HEK293 (cell line): Measurements from ENCODE around the gene KIF21B.
A peak's percentile ranks its signal among the peaks of the same experiment; 100 is the strongest.

Source experiments
- CTCF ChIA-PET: fragments of 350-600 bp; formaldehyde crosslinking; extraction: SDS; loops from one replicate; lab custom pipeline; 2021; ENCODE audit warnings: antibody characterized with exemption; lab: Yijun Ruan, JAX
- POLR2A ChIA-PET: fragments of 300-600 bp; formaldehyde crosslinking; extraction: SDS; loops from one replicate; lab custom pipeline; 2020; ENCODE audit warnings: antibody characterized with exemption, inconsistent platforms; lab: Yijun Ruan, JAX
- H3K27ac ChIP-seq: fragments of 200-500 bp; sonication (Bioruptor generic); 2 replicates; pipeline ENCODE4 v1.5.1; 2014; ENCODE audit warnings: low read depth, low read length, control low read depth, inconsistent platforms; ENCODE audit errors: extremely low read depth
- H3K36me3 ChIP-seq, 2 experiments: fragments of 200-500 bp in 1 of 2; sonication (Bioruptor generic) in 1 of 2; 1 replicate in 1 of 2; 2 replicates in 1 of 2; pipeline ENCODE4 v1.5.1; 2014 to 2017; ENCODE audit warnings: inconsistent platforms in 2 of 2, low read length in 2 of 2; ENCODE audit not compliant: control insufficient read depth in 2 of 2, insufficient read depth in 1 of 2
- H3K4me1 ChIP-seq: fragments of 200-500 bp; sonication (Bioruptor generic); 2 replicates; pipeline ENCODE4 v1.5.1; 2014; ENCODE audit warnings: mild to moderate bottlenecking, low read length, inconsistent platforms; ENCODE audit not compliant: control insufficient read depth, insufficient read depth
- H3K4me3 ChIP-seq: 2 replicates; pipeline ENCODE4 v1.5.1; 2011; ENCODE audit warnings: low read depth, mild to moderate bottlenecking, control low read depth, low read length, moderate library complexity
- H3K9me3 ChIP-seq: fragments of 200-500 bp; sonication (Bioruptor generic); 2 replicates; pipeline ENCODE4 v1.5.1; 2014; ENCODE audit warnings: low read depth, low read length, inconsistent platforms; ENCODE audit not compliant: control insufficient read depth, insufficient read depth
- GLI2 ChIP-seq: fragments of 450-650 bp; formaldehyde crosslinking; IDR thresholded peaks from 2 replicates; pipeline ENCODE4; 2017; ENCODE audit warnings: missing biosample characterization, missing genetic modification characterization, low read depth, borderline replicate concordance
- SP2 ChIP-seq: fragments of 450-650 bp; formaldehyde crosslinking; IDR thresholded peaks from 2 replicates; pipeline ENCODE4 v1.5.1; 2016; ENCODE audit warnings: missing biosample characterization, missing genetic modification characterization
- YY1 ChIP-seq: fragments of 450-650 bp; formaldehyde crosslinking; IDR thresholded peaks from 2 replicates; pipeline ENCODE4 v1.5.1; 2018; ENCODE audit warnings: missing biosample characterization, missing genetic modification characterization
- ZEB2 ChIP-seq: fragments of 450-650 bp; formaldehyde crosslinking; IDR thresholded peaks from 2 replicates; pipeline ENCODE4 v1.5.1; 2016; ENCODE audit warnings: missing biosample characterization, missing genetic modification characterization
- ZNF133 ChIP-seq: fragments of 450-650 bp; formaldehyde crosslinking; IDR thresholded peaks from 2 replicates; pipeline ENCODE4 v1.5.1; 2016; ENCODE audit warnings: missing biosample characterization, missing genetic modification characterization
- ZNF18 ChIP-seq: fragments of 450-650 bp; formaldehyde crosslinking; IDR thresholded peaks from 2 replicates; pipeline ENCODE4 v1.5.1; 2016; ENCODE audit warnings: missing biosample characterization, missing genetic modification characterization
- ZNF19 ChIP-seq: fragments of 450-650 bp; formaldehyde crosslinking; IDR thresholded peaks from 2 replicates; pipeline ENCODE4; 2016; ENCODE audit warnings: missing biosample characterization, missing genetic modification characterization, low read depth
- ZNF202 ChIP-seq: fragments of 450-650 bp; formaldehyde crosslinking; IDR thresholded peaks from 2 replicates; pipeline ENCODE4 v1.5.1; 2016; ENCODE audit warnings: missing biosample characterization, missing genetic modification characterization, borderline replicate concordance
- ZNF311 ChIP-seq: fragments of 450-650 bp; formaldehyde crosslinking; IDR thresholded peaks from 2 replicates; pipeline ENCODE4 v1.5.1; 2017; ENCODE audit warnings: missing biosample characterization, missing genetic modification characterization, borderline replicate concordance
- ZNF341 ChIP-seq: fragments of 450-650 bp; formaldehyde crosslinking; IDR thresholded peaks from 2 replicates; pipeline ENCODE4; 2016; ENCODE audit warnings: low read depth, missing biosample characterization, missing genetic modification characterization
- ZNF366 ChIP-seq: fragments of 450-650 bp; formaldehyde crosslinking; conservative IDR thresholded peaks from 2 replicates; pipeline ENCODE4 v1.5.1; 2016; ENCODE audit warnings: missing biosample characterization, missing genetic modification characterization
- ZNF548 ChIP-seq: fragments of 450-650 bp; formaldehyde crosslinking; IDR thresholded peaks from 2 replicates; pipeline ENCODE4 v1.5.1; 2016; ENCODE audit warnings: missing biosample characterization, missing genetic modification characterization
- ZNF561 ChIP-seq: fragments of 450-650 bp; IDR thresholded peaks from 2 replicates; pipeline ENCODE4 v1.5.1; 2018; ENCODE audit warnings: missing biosample characterization, missing genetic modification characterization, borderline replicate concordance
- ZNF596 ChIP-seq: fragments of 450-650 bp; IDR thresholded peaks from 2 replicates; pipeline ENCODE4 v1.5.0; 2018; ENCODE audit warnings: missing biosample characterization, mild to moderate bottlenecking, missing genetic modification characterization, moderate library complexity
- ZNF621 ChIP-seq: fragments of 450-650 bp; formaldehyde crosslinking; IDR thresholded peaks from 2 replicates; pipeline ENCODE4 v1.5.1; 2017; ENCODE audit warnings: missing biosample characterization, missing genetic modification characterization
- ZNF629 ChIP-seq: fragments of 450-650 bp; formaldehyde crosslinking; IDR thresholded peaks from 2 replicates; pipeline ENCODE4 v1.5.1; 2017; ENCODE audit warnings: missing biosample characterization, missing genetic modification characterization
- ZNF777 ChIP-seq: fragments of 450-650 bp; formaldehyde crosslinking; IDR thresholded peaks from 2 replicates; pipeline ENCODE4 v1.5.1; 2017; ENCODE audit warnings: missing biosample characterization, missing genetic modification characterization, borderline replicate concordance
- ZNF791 ChIP-seq: fragments of 450-650 bp; formaldehyde crosslinking; IDR thresholded peaks from 2 replicates; pipeline ENCODE4 v1.5.1; 2016; ENCODE audit warnings: missing biosample characterization, missing genetic modification characterization
- ZNF843 ChIP-seq: fragments of 450-650 bp; formaldehyde crosslinking; IDR thresholded peaks from 2 replicates; pipeline ENCODE4 v1.5.1; 2016; ENCODE audit warnings: missing biosample characterization, missing genetic modification characterization
- TF ChIP-seq, protein P1 (sequence below): fragments of 450-650 bp; formaldehyde crosslinking; IDR thresholded peaks from 2 replicates; pipeline ENCODE4 v1.5.1; 2017; ENCODE audit warnings: missing biosample characterization, mild to moderate bottlenecking, missing genetic modification characterization, moderate library complexity
- TF ChIP-seq, protein P2 (sequence below): fragments of 450-650 bp; formaldehyde crosslinking; IDR thresholded peaks from 2 replicates; pipeline ENCODE4 v1.5.1; 2016; ENCODE audit warnings: missing biosample characterization, missing genetic modification characterization
- TF ChIP-seq, protein P3 (sequence below): fragments of 450-650 bp; formaldehyde crosslinking; IDR thresholded peaks from 2 replicates; pipeline ENCODE4 v1.5.0; 2017; ENCODE audit warnings: missing biosample characterization, missing genetic modification characterization, borderline replicate concordance
- TF ChIP-seq, protein P4 (sequence below): fragments of 450-650 bp; formaldehyde crosslinking; IDR thresholded peaks from 2 replicates; pipeline ENCODE4 v1.5.1; 2017; ENCODE audit warnings: missing biosample characterization, missing genetic modification characterization

Gene KIF21B

GRCh38 chr1:201038186-201038876 lies 14.8 kb upstream of the KIF21B start:
- H3K27ac ChIP-seq, result no peak overlapping the region
- H3K36me3 ChIP-seq, result no peaks in the 10 kb centered on the region
- H3K9me3 ChIP-seq, result no peaks in the 10 kb centered on the region
- CTCF ChIA-PET, result interaction anchor here (0.7 to 9.4 kb wide), 4 partner anchors 14 to 173 kb away, joined by 3 to 108 read pairs (median 70); partner anchors contain the start of gene KIF21B
- TF ChIP-seq ZNF311 (tag by site-specific recombination) (no peak), ZNF366 (tag by site-specific recombination) (0 out of 2 replicates have a peak, but pooled peaks have one; percentile 44), ZNF18 (tag by site-specific recombination) (no peak), ZNF341 (peak; percentile 31; the same call in 1 of the 2 replicates)
- TF ChIP-seq, protein P1, sequence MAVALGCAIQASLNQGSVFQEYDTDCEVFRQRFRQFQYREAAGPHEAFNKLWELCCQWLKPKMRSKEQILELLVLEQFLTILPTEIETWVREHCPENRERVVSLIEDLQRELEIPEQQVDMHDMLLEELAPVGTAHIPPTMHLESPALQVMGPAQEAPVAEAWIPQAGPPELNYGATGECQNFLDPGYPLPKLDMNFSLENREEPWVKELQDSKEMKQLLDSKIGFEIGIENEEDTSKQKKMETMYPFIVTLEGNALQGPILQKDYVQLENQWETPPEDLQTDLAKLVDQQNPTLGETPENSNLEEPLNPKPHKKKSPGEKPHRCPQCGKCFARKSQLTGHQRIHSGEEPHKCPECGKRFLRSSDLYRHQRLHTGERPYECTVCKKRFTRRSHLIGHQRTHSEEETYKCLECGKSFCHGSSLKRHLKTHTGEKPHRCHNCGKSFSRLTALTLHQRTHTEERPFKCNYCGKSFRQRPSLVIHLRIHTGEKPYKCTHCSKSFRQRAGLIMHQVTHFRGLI (tag by site-specific recombination), result no peak
- no peaks in the 10 kb centered on the region for H3K4me1 ChIP-seq
- POLR2A ChIA-PET, result interaction anchor here (0.6 kb wide), 1 partner anchor 897 kb away, joined by 5 read pairs; no protein-coding TSS in a partner anchor
- no peak overlapping the region for H3K4me3 ChIP-seq

DNA sequence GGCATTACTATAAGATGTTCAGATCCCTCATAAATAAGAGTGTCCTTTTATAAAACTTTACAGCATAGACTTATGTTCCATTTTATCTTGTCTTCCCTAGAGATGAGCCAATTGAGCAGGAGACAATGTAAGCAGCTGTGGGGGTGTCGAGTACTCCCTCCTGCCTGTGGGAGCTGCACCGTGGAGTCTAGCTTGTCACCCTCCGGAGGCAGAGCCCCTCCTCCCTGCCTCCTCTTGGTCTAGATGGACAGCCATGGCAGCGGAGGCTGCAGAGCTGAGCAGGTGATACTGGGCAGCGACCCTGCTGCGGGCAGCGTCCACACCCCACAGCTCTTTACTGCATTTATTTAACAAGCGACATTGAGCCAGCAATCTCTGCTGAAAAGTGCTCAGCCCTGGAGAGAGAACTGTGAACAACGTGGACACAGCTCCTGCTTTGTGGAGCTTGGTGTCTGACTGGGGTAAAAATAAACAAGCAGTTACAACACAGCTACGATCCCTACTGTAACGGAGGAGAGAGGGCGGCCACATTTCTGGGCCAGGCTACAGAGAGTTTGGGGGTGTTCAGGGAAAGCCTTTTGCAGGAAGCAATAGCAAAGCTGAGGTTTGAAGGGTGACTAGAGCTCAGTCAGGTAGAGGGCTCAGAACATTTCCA lies 12.8 kb upstream of the KIF21B start:
- no peak overlapping the region for H3K4me3 ChIP-seq
- no peaks in the 10 kb centered on the region for H3K36me3 ChIP-seq
- no peaks in the 10 kb centered on the region for H3K9me3 ChIP-seq
- H3K4me1 ChIP-seq, result no peaks in the 10 kb centered on the region
- POLR2A ChIA-PET, result no interaction called here
- no peak for TF ChIP-seq ZNF548 (tag by site-specific recombination)
- TF ChIP-seq, protein P2, sequence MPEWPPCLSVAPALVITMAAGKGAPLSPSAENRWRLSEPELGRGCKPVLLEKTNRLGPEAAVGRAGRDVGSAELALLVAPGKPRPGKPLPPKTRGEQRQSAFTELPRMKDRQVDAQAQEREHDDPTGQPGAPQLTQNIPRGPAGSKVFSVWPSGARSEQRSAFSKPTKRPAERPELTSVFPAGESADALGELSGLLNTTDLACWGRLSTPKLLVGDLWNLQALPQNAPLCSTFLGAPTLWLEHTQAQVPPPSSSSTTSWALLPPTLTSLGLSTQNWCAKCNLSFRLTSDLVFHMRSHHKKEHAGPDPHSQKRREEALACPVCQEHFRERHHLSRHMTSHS, result no peak
- no peak for TF ChIP-seq ZNF202 (tag by site-specific recombination)
- TF ChIP-seq ZNF133, result no peak
- TF ChIP-seq, protein P3, sequence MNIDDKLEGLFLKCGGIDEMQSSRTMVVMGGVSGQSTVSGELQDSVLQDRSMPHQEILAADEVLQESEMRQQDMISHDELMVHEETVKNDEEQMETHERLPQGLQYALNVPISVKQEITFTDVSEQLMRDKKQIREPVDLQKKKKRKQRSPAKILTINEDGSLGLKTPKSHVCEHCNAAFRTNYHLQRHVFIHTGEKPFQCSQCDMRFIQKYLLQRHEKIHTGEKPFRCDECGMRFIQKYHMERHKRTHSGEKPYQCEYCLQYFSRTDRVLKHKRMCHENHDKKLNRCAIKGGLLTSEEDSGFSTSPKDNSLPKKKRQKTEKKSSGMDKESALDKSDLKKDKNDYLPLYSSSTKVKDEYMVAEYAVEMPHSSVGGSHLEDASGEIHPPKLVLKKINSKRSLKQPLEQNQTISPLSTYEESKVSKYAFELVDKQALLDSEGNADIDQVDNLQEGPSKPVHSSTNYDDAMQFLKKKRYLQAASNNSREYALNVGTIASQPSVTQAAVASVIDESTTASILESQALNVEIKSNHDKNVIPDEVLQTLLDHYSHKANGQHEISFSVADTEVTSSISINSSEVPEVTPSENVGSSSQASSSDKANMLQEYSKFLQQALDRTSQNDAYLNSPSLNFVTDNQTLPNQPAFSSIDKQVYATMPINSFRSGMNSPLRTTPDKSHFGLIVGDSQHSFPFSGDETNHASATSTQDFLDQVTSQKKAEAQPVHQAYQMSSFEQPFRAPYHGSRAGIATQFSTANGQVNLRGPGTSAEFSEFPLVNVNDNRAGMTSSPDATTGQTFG, result no peak
- TF ChIP-seq ZNF561 (tag by site-specific recombination), result no peak
- no peak for TF ChIP-seq ZNF19
- no peak for TF ChIP-seq ZNF629 (tag by site-specific recombination)
- no peak for TF ChIP-seq ZNF777 (tag by site-specific recombination)
- TF ChIP-seq, protein P4, sequence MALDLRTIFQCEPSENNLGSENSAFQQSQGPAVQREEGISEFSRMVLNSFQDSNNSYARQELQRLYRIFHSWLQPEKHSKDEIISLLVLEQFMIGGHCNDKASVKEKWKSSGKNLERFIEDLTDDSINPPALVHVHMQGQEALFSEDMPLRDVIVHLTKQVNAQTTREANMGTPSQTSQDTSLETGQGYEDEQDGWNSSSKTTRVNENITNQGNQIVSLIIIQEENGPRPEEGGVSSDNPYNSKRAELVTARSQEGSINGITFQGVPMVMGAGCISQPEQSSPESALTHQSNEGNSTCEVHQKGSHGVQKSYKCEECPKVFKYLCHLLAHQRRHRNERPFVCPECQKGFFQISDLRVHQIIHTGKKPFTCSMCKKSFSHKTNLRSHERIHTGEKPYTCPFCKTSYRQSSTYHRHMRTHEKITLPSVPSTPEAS (tag by site-specific recombination), result no peak
- no peak for TF ChIP-seq YY1 (tag by site-specific recombination)
- TF ChIP-seq SP2 (tag by site-specific recombination), result no peak
- TF ChIP-seq ZNF621 (tag by site-specific recombination), result no peak
- TF ChIP-seq ZNF791, result no peak
- TF ChIP-seq ZNF843 (tag by site-specific recombination), result no peak
- TF ChIP-seq GLI2 (tag by site-specific recombination), result no peak
- no peak for TF ChIP-seq ZEB2 (tag by site-specific recombination)
- TF ChIP-seq ZNF596 (tag by site-specific recombination), result no peak
- TF ChIP-seq, protein P1 (tag by site-specific recombination), result no peak
- H3K27ac ChIP-seq, result no peak overlapping the region
- CTCF ChIA-PET, result interaction anchor here (0.9 to 8.8 kb wide), 4 partner anchors 11 to 57 kb away, joined by 3 to 76 read pairs (median 34); partner anchors contain the start of gene KIF21B
